ENCODE results near the gene BARD1.

DNA sequence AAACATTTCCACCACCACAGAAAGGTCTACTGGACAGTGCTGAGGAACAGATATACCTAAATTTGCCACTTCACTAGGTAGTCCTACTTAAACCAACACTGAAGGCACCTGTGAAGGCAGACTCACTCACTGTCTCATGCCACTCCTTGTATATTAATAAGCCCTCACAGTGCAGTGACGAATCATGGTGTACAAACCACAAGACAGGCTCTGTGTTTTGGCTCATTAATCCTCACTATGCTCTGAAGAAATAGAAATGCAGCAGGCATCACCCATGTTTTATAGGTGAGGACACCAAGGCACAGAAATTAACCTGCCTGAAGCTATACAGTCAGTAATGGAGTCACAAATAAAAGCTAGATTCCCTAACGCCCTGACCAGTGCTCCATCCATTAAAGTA lies 44.3 kb downstream of the BARD1 start:
- TF ChIP-seq, protein P1, sequence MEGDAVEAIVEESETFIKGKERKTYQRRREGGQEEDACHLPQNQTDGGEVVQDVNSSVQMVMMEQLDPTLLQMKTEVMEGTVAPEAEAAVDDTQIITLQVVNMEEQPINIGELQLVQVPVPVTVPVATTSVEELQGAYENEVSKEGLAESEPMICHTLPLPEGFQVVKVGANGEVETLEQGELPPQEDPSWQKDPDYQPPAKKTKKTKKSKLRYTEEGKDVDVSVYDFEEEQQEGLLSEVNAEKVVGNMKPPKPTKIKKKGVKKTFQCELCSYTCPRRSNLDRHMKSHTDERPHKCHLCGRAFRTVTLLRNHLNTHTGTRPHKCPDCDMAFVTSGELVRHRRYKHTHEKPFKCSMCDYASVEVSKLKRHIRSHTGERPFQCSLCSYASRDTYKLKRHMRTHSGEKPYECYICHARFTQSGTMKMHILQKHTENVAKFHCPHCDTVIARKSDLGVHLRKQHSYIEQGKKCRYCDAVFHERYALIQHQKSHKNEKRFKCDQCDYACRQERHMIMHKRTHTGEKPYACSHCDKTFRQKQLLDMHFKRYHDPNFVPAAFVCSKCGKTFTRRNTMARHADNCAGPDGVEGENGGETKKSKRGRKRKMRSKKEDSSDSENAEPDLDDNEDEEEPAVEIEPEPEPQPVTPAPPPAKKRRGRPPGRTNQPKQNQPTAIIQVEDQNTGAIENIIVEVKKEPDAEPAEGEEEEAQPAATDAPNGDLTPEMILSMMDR (IDR thresholded peaks at IDR 0.05): no peak
- TF ChIP-seq POLR2A (IDR thresholded peaks at IDR 0.05): no peak
